ENCODE results near the gene RAB40B. TPM values are rescaled to one million over a fixed set of nuclear protein-coding genes. Genes with fewer than 3 reads are reported as not detected.
A peak's percentile ranks its signal among the peaks of the same experiment; 100 is the strongest.
"Not testable (repeated sequence)": the region's sequence is repeated elsewhere in the genome, so short reads cannot be mapped to it uniquely, and the experiment has no call there.

RAB40B gene
- total RNA-seq, 1 experiment from 2014 or later = 22.4 TPM

DNA sequence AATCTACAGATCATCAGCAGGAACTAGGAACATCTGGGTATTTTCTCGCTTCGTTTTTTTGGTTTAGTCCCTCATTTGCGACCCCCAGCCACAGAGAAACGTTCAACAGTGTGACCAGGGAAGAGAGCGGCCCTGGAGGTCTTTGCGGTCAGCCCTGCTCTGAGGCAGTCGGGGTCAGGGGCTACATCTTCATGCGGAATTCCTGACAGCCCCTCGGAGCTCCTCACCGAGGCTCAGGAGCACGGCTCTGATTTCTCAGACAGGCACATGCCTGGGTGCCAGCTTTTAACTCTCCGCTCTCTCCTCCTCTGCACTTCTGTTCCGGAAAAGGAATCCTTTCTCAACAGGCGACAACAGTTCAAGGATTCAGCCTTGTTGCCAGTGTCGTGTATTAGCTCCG, 42.2 kb downstream of the RAB40B start:
- ChIA-PET CTCF (interaction anchor here (0.6 kb wide), 1 partner anchor 119 kb away, joined by 3 read pairs; no protein-coding TSS in a partner anchor), POLR2A (ENCODE audit: unreplicated experiment) (no interaction called here)
- ATAC-seq (no peak), DNase-seq (no peak)
- H4K20me1 ChIP-seq (ENCODE audit: low read length) = no peaks in the 10 kb centered on the region
- H3K4me2 ChIP-seq (ENCODE audit: low read length) = no peak overlapping the region
- H3K9me2 ChIP-seq (replicated peaks; ENCODE audit: low read length) = no peaks in the 10 kb centered on the region
- TF ChIP-seq, protein P1, sequence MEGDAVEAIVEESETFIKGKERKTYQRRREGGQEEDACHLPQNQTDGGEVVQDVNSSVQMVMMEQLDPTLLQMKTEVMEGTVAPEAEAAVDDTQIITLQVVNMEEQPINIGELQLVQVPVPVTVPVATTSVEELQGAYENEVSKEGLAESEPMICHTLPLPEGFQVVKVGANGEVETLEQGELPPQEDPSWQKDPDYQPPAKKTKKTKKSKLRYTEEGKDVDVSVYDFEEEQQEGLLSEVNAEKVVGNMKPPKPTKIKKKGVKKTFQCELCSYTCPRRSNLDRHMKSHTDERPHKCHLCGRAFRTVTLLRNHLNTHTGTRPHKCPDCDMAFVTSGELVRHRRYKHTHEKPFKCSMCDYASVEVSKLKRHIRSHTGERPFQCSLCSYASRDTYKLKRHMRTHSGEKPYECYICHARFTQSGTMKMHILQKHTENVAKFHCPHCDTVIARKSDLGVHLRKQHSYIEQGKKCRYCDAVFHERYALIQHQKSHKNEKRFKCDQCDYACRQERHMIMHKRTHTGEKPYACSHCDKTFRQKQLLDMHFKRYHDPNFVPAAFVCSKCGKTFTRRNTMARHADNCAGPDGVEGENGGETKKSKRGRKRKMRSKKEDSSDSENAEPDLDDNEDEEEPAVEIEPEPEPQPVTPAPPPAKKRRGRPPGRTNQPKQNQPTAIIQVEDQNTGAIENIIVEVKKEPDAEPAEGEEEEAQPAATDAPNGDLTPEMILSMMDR (conservative IDR thresholded peaks at IDR 0.05; ENCODE audit: low read depth, low read length) = no peak
- TF ChIP-seq EZH2 (IDR thresholded peaks at IDR 0.05; ENCODE audit: low read length, unreplicated experiment) = no peak
- TF ChIP-seq EZH2phosphoT487 (IDR thresholded peaks at IDR 0.05; ENCODE audit: borderline replicate concordance, low read length) = no peak
- peaks cover 9% of the 10 kb centered on the region for H3F3A ChIP-seq (ENCODE audit: low read length, unreplicated experiment)
- intact Hi-C loops (cut with micrococcal nuclease) = no loop called here
- no peaks in the 10 kb centered on the region for H3K27me3 ChIP-seq (ENCODE audit: low read length)
- H3K79me2 ChIP-seq (ENCODE audit: low read length) = no peaks in the 10 kb centered on the region
- H3K4me1 ChIP-seq (ENCODE audit: insufficient read depth, low read length) = peaks cover 15% of the 10 kb centered on the region; the same call in 1 of the 2 replicates
- no peaks in the 10 kb centered on the region for H3K9me3 ChIP-seq (ENCODE audit: low read length)
- no peak overlapping the region for H3K27ac ChIP-seq (ENCODE audit: low read length)
- no peak overlapping the region for H2AFZ ChIP-seq (ENCODE audit: low read length)
- H3K36me3 ChIP-seq (ENCODE audit: low read depth, low read length) = no peaks in the 10 kb centered on the region
- H3K9ac ChIP-seq (ENCODE audit: low read length) = no peak overlapping the region
- BruUV-seq (replicated peaks) = no TSS peak
- H3K4me3 ChIP-seq (ENCODE audit: low read length) = no peak overlapping the region

DNA sequence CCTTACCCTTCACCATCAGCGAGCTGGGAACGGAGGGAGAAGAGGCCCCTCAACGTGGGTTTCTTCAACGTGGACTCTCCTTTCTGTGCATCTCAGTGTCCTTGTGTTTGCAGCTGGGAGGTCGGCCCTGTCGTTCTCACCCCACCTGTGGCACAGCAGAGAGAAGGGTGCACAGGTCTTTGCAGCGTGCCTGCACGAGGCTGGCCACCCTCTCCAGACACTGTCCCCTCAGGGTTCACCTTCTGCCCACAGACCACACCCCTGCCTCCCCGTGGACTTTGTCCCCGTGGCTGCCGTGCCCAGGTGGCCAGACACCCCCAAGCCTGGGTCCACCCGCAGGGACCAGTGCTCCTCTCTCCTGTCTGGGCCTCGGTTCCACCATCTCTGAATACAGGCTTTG, 43.0 kb downstream of the RAB40B start:
- Histone ChIP-seq H3K27me3 (ENCODE audit: low read length) (no peaks in the 10 kb centered on the region), H3F3A (ENCODE audit: low read length, unreplicated experiment) (peaks cover 9% of the 10 kb centered on the region), H3K9ac (ENCODE audit: low read length) (no peak overlapping the region), H2AFZ (ENCODE audit: low read length) (peak overlapping the region; percentile 82; the same call in 1 of the 2 replicates), H3K36me3 (ENCODE audit: low read depth, low read length) (no peaks in the 10 kb centered on the region), H4K20me1 (ENCODE audit: low read length) (no peaks in the 10 kb centered on the region), H3K27ac (ENCODE audit: low read length) (peak overlapping the region; percentile 57), H3K4me2 (ENCODE audit: low read length) (peak overlapping the region; percentile 63; the same call in 1 of the 2 replicates), H3K4me1 (ENCODE audit: insufficient read depth, low read length) (peaks cover 15% of the 10 kb centered on the region; the same call in 1 of the 2 replicates), H3K9me2 (replicated peaks; ENCODE audit: low read length) (no peaks in the 10 kb centered on the region), H3K9me3 (ENCODE audit: low read length) (no peaks in the 10 kb centered on the region), H3K4me3 (ENCODE audit: low read length) (no peak overlapping the region), H3K79me2 (ENCODE audit: low read length) (no peaks in the 10 kb centered on the region)
- intact Hi-C loops (cut with micrococcal nuclease) = no loop called here
- POLR2A ChIA-PET (ENCODE audit: unreplicated experiment) = no interaction called here
- TF ChIP-seq EZH2 (IDR thresholded peaks at IDR 0.05; ENCODE audit: low read length, unreplicated experiment) = no peak
- TF ChIP-seq, protein P1 (conservative IDR thresholded peaks at IDR 0.05; ENCODE audit: low read depth, low read length) = no peak
- TF ChIP-seq EZH2phosphoT487 (IDR thresholded peaks at IDR 0.05; ENCODE audit: borderline replicate concordance, low read length) = no peak
- ATAC-seq = no peak
- no peak for DNase-seq
- no TSS peak for BruUV-seq (replicated peaks)
- CTCF ChIA-PET = interaction anchor here (0.6 kb wide), 1 partner anchor 72 kb away, joined by 3 read pairs; no protein-coding TSS in a partner anchor

DNA sequence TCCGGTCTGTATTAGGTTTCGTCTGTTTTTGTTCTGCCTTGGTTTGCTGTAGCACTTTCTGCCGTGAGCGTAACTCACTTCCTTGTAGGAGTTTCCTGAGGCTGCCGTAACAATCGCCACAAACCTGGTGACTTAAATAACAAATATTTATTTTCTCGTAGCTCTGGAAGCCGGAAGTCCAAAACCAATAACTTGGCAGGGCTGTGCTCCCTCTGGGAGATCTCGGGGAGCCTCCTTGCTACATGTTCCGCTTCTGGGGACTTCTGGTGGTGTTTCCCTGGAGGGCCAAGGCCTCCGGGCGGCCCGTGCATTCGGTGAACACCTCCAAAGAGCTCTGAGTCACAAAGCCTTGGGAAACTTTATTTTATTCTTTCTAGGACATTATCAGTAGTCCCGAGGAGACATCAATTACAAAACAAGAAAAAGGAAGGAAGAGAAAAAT, 43.4 kb downstream of the RAB40B start:
- intact Hi-C loops (cut with micrococcal nuclease) = no loop called here
- DNase-seq (peak; percentile 52), ATAC-seq (peak; percentile 85)
- Histone ChIP-seq H3K9me2 (replicated peaks; ENCODE audit: low read length) (no peaks in the 10 kb centered on the region), H3K79me2 (ENCODE audit: low read length) (no peaks in the 10 kb centered on the region), H3F3A (ENCODE audit: low read length, unreplicated experiment) (peaks cover 9% of the 10 kb centered on the region), H3K4me2 (ENCODE audit: low read length) (peak overlapping the region; percentile 63), H3K4me1 (ENCODE audit: insufficient read depth, low read length) (peaks cover 15% of the 10 kb centered on the region; the same call in 1 of the 2 replicates), H3K9ac (ENCODE audit: low read length) (peak overlapping the region; percentile 42), H3K27me3 (ENCODE audit: low read length) (no peaks in the 10 kb centered on the region), H3K36me3 (ENCODE audit: low read depth, low read length) (no peaks in the 10 kb centered on the region), H2AFZ (ENCODE audit: low read length) (peak overlapping the region; percentile 82), H3K9me3 (ENCODE audit: low read length) (no peaks in the 10 kb centered on the region), H3K27ac (ENCODE audit: low read length) (peak overlapping the region; percentile 57), H3K4me3 (ENCODE audit: low read length) (peak overlapping the region; percentile 40), H4K20me1 (ENCODE audit: low read length) (no peaks in the 10 kb centered on the region)
- CTCF ChIA-PET = interaction anchor here (0.6 kb wide), 1 partner anchor 73 kb away, joined by 3 read pairs; no protein-coding TSS in a partner anchor
- TF ChIP-seq EZH2 (IDR thresholded peaks at IDR 0.05; ENCODE audit: low read length, unreplicated experiment) (no peak), EZH2phosphoT487 (IDR thresholded peaks at IDR 0.05; ENCODE audit: borderline replicate concordance, low read length) (no peak)
- TF ChIP-seq, protein P1 (conservative IDR thresholded peaks at IDR 0.05; ENCODE audit: low read depth, low read length) = no peak
- POLR2A ChIA-PET (ENCODE audit: unreplicated experiment) = no interaction called here
- no TSS peak for BruUV-seq (replicated peaks)

DNA sequence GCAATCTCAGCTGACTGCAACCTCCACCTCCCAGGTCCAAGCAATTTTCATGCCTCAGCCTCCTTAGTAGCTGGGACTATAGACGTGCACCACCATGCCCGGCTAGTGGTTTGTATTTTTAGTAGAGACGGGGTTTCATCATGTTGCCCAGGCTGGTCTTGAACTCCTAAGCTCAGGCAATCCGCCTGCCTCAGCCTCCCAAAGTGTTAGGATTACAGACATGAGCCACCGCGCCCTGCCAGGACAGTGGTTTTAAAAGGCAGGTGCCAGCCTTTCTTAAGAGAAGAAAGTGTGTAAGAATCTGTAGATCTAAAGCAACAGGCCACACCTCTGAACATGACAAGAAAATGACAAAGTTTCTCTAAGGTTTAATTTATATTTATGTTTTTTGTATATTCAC, 43.9 kb downstream of the RAB40B start:
- POLR2A ChIA-PET (ENCODE audit: unreplicated experiment); DNase-seq; ATAC-seq; CTCF ChIA-PET; H4K20me1 ChIP-seq (ENCODE audit: low read length); H3K9me2 ChIP-seq (replicated peaks; ENCODE audit: low read length); H3K36me3 ChIP-seq (ENCODE audit: low read depth, low read length); H3K79me2 ChIP-seq (ENCODE audit: low read length); H3K9me3 ChIP-seq (ENCODE audit: low read length); H3K27me3 ChIP-seq (ENCODE audit: low read length); H3F3A ChIP-seq (ENCODE audit: low read length, unreplicated experiment); intact Hi-C loops (cut with micrococcal nuclease): not testable (repeated sequence)
- BruUV-seq (replicated peaks) = TSS peak; percentile 39
- Histone ChIP-seq H3K4me2 (ENCODE audit: low read length) (peak overlapping the region; percentile 63), H3K4me3 (ENCODE audit: low read length) (peak overlapping the region; percentile 40), H3K9ac (ENCODE audit: low read length) (peak overlapping the region; percentile 42), H3K27ac (ENCODE audit: low read length) (peak overlapping the region; percentile 57), H2AFZ (ENCODE audit: low read length) (peak overlapping the region; percentile 82), H3K4me1 (ENCODE audit: insufficient read depth, low read length) (peaks cover 15% of the 10 kb centered on the region; the same call in 1 of the 2 replicates)
